HUES64 (cell line): ENCODE measurements around the gene ZBP1.

ENCODE experiments used
- H3K27ac ChIP-seq: 2 replicates; pipeline ENCODE4 v1.7.0; 2013; ENCODE audit warnings: low read depth, low read length, inconsistent platforms
- H3K27me3 ChIP-seq: 2 replicates; pipeline ENCODE4 v1.6.1; 2013; ENCODE audit warnings: mild to moderate bottlenecking, low read length; ENCODE audit not compliant: insufficient read depth
- H3K36me3 ChIP-seq: 2 replicates; pipeline ENCODE4 v1.6.1; 2013; ENCODE audit warnings: mild to moderate bottlenecking, low read length; ENCODE audit not compliant: insufficient read depth
- H3K4me1 ChIP-seq: 2 replicates; pipeline ENCODE4 v1.6.1; 2013; ENCODE audit warnings: mild to moderate bottlenecking, low read length, moderate library complexity; ENCODE audit not compliant: insufficient read depth
- H3K4me3 ChIP-seq: 2 replicates; pipeline ENCODE4 v1.5.1; 2013; ENCODE audit warnings: mild to moderate bottlenecking, low read length, moderate library complexity
- H3K9ac ChIP-seq: 2 replicates; pipeline ENCODE4 v1.6.1; 2013; ENCODE audit warnings: mild to moderate bottlenecking, low read depth, low read length
- H3K9me3 ChIP-seq: 2 replicates; pipeline ENCODE4 v1.6.1; 2013; ENCODE audit warnings: low read depth, low read length; ENCODE audit not compliant: insufficient read depth
- WGBS: fragments of 150-250, 120-280 bp; methylation state at CpG from one replicate; pipeline ENCODE4 v1.1.7; 2013; ENCODE audit warnings: missing lambda C conversion rate; 5-methylcytosine and 5-hydroxymethylcytosine counted together

Gene ZBP1

GRCh38 chr20:57657535-57658446 is 37.6 kb upstream of the ZBP1 start:
- H3K9ac ChIP-seq = no peak overlapping the region
- H3K36me3 ChIP-seq = peaks cover 38% of the 10 kb centered on the region
- no peaks in the 10 kb centered on the region for H3K27me3 ChIP-seq
- no peak overlapping the region for H3K4me3 ChIP-seq
- WGBS = 96% methylated on average over 36 of the region's 36 CpGs
- no peaks in the 10 kb centered on the region for H3K9me3 ChIP-seq
- H3K27ac ChIP-seq = no peak overlapping the region
- H3K4me1 ChIP-seq = no peaks in the 10 kb centered on the region

DNA sequence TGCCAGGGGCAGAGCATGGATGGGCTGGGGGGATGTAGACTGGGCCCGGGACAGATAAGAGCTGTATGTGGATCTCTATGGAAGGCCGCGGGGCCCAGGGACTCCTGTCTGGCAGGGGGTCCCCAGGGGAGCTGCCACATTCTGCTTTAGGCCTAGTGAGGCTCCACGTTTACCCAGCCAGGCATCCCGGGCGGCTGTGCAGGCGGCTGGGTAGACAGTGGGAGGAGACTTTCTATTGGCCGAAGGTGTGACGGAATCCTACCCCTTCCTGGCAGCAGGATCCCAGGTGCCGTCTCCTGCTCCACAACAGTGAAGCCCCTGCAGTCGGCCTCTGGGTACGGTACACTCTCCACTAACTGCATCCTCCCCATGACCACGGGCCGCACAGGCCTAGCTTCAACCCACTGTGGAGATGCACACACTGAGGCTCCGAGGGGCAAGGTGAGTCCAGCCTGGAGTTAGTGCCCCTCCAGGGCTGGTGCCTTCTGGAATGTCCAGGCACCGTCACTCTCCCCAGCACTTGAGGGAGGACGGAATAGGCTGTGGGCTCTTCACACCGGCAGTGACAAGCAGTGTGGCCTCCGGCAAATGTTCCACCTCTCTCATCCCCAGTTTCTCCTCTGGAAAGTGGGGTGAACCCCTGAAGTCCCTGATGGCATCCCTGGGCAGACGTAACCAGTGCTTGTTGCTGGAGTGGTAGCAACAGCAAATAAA is 36.8 kb upstream of the ZBP1 start:
- no peaks in the 10 kb centered on the region for H3K4me1 ChIP-seq
- 95% methylated on average over 20 of the region's 20 CpGs for WGBS

GRCh38 chr20:57656252-57656820 is 36.1 kb upstream of the ZBP1 start:
- H3K36me3 ChIP-seq = peaks cover 46% of the 10 kb centered on the region
- no peak overlapping the region for H3K9ac ChIP-seq
- H3K4me3 ChIP-seq = no peak overlapping the region
- no peaks in the 10 kb centered on the region for H3K27me3 ChIP-seq
- no peaks in the 10 kb centered on the region for H3K4me1 ChIP-seq
- WGBS = 94% methylated on average over 15 of the region's 15 CpGs
- no peak overlapping the region for H3K27ac ChIP-seq
- H3K9me3 ChIP-seq = no peaks in the 10 kb centered on the region

More for the DNA sequence above, 36.8 kb upstream of the ZBP1 start:
- Histone ChIP-seq H3K4me3 (no peak overlapping the region), H3K27ac (no peak overlapping the region), H3K27me3 (no peaks in the 10 kb centered on the region), H3K9ac (no peak overlapping the region), H3K36me3 (peaks cover 42% of the 10 kb centered on the region), H3K9me3 (no peaks in the 10 kb centered on the region)

DNA sequence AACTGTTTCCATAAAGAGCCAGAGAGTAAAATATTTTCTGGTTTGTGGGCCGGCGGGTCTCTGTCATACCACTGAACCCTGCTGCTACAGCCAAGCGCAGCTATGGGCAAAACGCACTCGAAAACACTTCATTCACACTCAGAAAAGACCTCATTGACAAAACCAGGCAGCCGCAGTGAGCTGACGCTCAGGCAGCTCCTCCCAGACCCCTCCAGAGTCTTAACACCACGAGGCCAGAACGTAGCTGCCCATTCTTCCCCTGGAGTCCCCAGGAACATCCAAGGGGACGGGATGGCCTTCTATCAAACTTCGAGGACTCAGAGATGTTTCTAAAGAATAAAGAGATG is 35.6 kb upstream of the ZBP1 start:
- H3K27me3 ChIP-seq = no peaks in the 10 kb centered on the region
- H3K4me1 ChIP-seq = no peaks in the 10 kb centered on the region
- H3K27ac ChIP-seq = no peak overlapping the region
- H3K4me3 ChIP-seq = no peak overlapping the region
- H3K36me3 ChIP-seq = peaks cover 50% of the 10 kb centered on the region
- H3K9ac ChIP-seq = no peak overlapping the region
- WGBS = 92% methylated on average over 11 of the region's 11 CpGs
- H3K9me3 ChIP-seq = no peaks in the 10 kb centered on the region

GRCh38 chr20:57654998-57655808 is 35.0 kb upstream of the ZBP1 start:
- no peaks in the 10 kb centered on the region for H3K27me3 ChIP-seq
- H3K4me1 ChIP-seq = no peaks in the 10 kb centered on the region
- peaks cover 55% of the 10 kb centered on the region for H3K36me3 ChIP-seq
- H3K27ac ChIP-seq = no peak overlapping the region
- H3K9ac ChIP-seq = no peak overlapping the region
- 78% methylated on average over 22 of the region's 22 CpGs for WGBS
- no peaks in the 10 kb centered on the region for H3K9me3 ChIP-seq
- no peak overlapping the region for H3K4me3 ChIP-seq

DNA sequence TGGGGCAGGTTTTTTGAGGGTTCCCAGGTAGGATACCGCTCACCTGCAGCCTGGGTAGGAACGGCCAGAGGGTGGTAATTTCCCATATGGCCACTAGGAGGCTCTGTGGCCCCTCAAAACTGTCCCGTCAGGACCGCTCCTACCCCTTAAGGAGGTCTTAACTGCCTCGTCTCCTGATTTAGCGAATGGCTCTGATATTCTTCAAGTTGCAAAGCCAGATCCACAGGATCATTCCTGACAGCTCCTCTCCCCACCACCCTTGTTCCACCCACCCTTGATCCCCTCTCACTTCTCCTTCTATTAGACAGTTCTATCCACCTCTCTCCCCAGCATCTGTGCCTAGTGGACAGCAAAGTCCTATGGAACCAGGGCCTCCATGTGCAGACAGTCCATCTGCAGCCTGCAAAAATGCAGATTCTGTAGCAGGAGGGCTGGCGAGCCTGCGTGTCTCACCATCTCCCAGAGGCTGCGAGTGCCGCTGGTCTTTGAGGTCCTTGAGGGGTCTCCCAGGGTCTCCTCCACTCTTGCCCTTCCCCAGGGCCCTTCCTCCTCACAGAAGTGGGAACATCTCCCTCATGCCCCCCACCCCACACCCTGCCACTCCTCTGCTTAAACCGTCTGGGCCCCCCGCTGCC is 34.3 kb upstream of the ZBP1 start:
- Histone ChIP-seq H3K9ac (no peak overlapping the region), H3K36me3 (peaks cover 54% of the 10 kb centered on the region), H3K4me1 (no peaks in the 10 kb centered on the region), H3K27me3 (no peaks in the 10 kb centered on the region), H3K4me3 (no peak overlapping the region), H3K27ac (no peak overlapping the region), H3K9me3 (no peaks in the 10 kb centered on the region)
- WGBS = 52% methylated on average over 12 of the region's 12 CpGs

DNA sequence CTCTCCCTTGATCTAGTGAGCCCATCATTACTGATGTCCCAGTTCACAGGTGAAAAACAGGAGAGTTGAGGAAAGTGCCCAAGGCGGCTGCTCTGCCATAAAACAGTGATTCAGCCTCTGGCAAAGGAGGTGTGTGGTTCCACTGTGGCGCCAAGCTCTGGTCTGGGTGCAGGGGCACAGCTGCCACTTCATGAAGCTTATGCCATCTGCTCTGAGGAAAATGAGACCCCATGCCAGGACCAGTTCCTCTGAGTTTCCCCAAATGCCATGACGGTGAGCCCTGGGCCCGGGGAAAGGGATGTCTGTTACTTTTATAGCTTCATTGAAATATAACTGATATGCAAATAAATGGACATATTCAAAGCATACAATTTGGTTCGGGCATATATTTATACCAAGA is 33.7 kb upstream of the ZBP1 start:
- 85% methylated on average over 4 of the region's 5 CpGs for WGBS
- Histone ChIP-seq H3K9ac (no peak overlapping the region), H3K4me1 (no peaks in the 10 kb centered on the region), H3K27ac (no peak overlapping the region), H3K36me3 (peaks cover 48% of the 10 kb centered on the region), H3K27me3 (no peaks in the 10 kb centered on the region), H3K9me3 (no peaks in the 10 kb centered on the region), H3K4me3 (no peak overlapping the region)

DNA sequence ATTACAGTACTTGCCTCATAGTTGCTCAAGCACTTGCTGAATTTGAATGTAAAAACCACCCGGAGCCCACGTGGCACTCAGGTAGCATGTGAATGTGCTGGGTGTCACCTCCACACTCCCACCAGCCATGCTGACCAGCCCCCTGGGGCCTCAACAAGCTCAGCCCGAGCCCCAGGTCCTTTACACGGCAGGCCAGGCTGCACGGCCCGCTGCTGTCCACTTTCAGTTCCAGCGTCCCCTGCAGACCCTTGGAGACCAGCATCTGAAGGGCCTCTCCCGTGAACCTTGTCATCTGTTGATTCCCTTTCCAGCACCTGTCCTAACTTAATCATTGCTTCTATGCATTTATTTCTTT is 33.3 kb upstream of the ZBP1 start:
- WGBS = 90% methylated on average over 8 of the region's 8 CpGs
- H3K9me3 ChIP-seq = no peaks in the 10 kb centered on the region
- H3K27me3 ChIP-seq = no peaks in the 10 kb centered on the region
- no peak overlapping the region for H3K9ac ChIP-seq
- H3K36me3 ChIP-seq = peaks cover 45% of the 10 kb centered on the region
- H3K4me1 ChIP-seq = no peaks in the 10 kb centered on the region
- no peak overlapping the region for H3K4me3 ChIP-seq
- no peak overlapping the region for H3K27ac ChIP-seq

DNA sequence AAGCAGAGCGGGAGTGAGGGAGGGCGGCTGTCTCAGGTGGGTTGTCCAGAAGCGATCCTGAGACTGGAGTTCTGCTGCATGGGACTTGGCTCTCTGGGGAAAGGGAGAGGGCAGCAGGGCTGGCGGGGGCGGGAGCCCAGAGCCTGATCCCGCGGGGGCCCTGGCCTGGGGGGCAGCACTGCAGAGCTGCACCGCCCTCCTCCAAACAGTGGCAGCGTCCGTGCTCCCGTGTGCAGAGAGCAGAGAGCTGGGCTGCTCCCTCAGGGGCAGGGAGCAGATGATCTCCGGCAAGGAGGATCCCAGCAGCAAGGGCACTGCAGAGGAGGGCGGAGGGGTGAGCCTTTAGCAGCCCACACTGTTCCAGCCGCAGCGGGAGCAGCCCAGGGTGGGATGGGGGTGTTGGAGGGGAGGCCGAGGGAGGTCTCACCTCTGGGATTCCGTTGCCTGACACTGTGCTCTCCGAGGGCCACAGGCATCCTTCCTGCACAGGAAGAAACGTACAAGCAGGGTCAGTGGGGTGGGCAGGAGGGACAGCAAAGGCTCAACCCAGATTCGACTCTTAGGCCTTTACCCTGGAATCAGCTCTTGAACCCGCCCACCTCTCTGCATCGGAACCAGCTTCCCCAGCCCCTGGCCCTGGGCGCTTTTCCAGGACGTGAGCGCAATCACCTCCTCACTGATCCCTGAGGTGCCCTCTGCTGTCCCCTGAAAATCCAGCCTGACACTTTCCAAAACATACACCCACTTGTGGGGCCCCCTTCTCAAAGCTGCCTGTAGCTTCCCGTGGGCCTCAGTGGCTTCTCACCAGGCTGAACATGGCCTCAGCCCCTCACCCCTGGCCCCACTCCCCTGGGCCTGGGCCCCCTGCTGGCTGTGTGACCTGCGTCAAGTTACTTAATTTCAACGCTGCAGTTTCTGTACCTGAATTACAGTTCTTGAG is 32.6 kb upstream of the ZBP1 start:
- 95% methylated on average over 28 of the region's 28 CpGs for WGBS
- Histone ChIP-seq H3K27me3 (no peaks in the 10 kb centered on the region), H3K4me1 (no peaks in the 10 kb centered on the region), H3K27ac (no peak overlapping the region), H3K4me3 (no peak overlapping the region), H3K9me3 (no peaks in the 10 kb centered on the region), H3K9ac (no peak overlapping the region), H3K36me3 (peaks cover 38% of the 10 kb centered on the region)
